Measurements from ENCODE around the gene ZNF91.
A peak's percentile ranks its signal among the peaks of the same experiment; 100 is the strongest.
"Not testable (repeated sequence)": the region's sequence is repeated elsewhere in the genome, so short reads cannot be mapped to it uniquely, and the experiment has no call there.

The ZNF91 gene

GRCh38 chr19:23377276-23377675 lies 18.0 kb downstream of the ZNF91 start:
- Histone ChIP-seq H3K36me3 (ENCODE audit: control insufficient read depth, insufficient read depth, low read length) (peaks cover 64% of the 10 kb centered on the region), H3K4me1 (ENCODE audit: control insufficient read depth, insufficient read depth, low read length) (no peaks in the 10 kb centered on the region), H3K4me3 (ENCODE audit: low read depth, low read length) (no peak overlapping the region; the same call in 1 of the 2 replicates), H3K27ac (ENCODE audit: low read depth, low read length) (no peak overlapping the region), H3K9me3 (ENCODE audit: control insufficient read depth, insufficient read depth, low read depth, low read length) (peaks cover 59% of the 10 kb centered on the region), H3K9ac (ENCODE audit: low read length) (no peak overlapping the region), H3K27me3 (ENCODE audit: control insufficient read depth, insufficient read depth, low read length) (no peaks in the 10 kb centered on the region)

GRCh38 chr19:23366437-23366836 lies 28.8 kb downstream of the ZNF91 start:
- H3K9me3 ChIP-seq (ENCODE audit: control insufficient read depth, insufficient read depth, low read depth, low read length) = peaks cover 70% of the 10 kb centered on the region
- no peaks in the 10 kb centered on the region for H3K4me1 ChIP-seq (ENCODE audit: control insufficient read depth, insufficient read depth, low read length)
- H3K9ac ChIP-seq (ENCODE audit: low read length) = no peak overlapping the region
- no peak overlapping the region for H3K27ac ChIP-seq (ENCODE audit: low read depth, low read length)
- no peak overlapping the region for H3K4me3 ChIP-seq (ENCODE audit: low read depth, low read length)
- H3K36me3 ChIP-seq (ENCODE audit: control insufficient read depth, insufficient read depth, low read length) = peaks cover 68% of the 10 kb centered on the region
- no peaks in the 10 kb centered on the region for H3K27me3 ChIP-seq (ENCODE audit: control insufficient read depth, insufficient read depth, low read length)

GRCh38 chr19:23366031-23366430 lies 29.2 kb downstream of the ZNF91 start:
- not testable (repeated sequence) for H3K9ac ChIP-seq (ENCODE audit: low read length); H3K4me3 ChIP-seq (ENCODE audit: low read depth, low read length); H3K27ac ChIP-seq (ENCODE audit: low read depth, low read length); H3K4me1 ChIP-seq (ENCODE audit: control insufficient read depth, insufficient read depth, low read length); H3K27me3 ChIP-seq (ENCODE audit: control insufficient read depth, insufficient read depth, low read length)
- H3K9me3 ChIP-seq (ENCODE audit: control insufficient read depth, insufficient read depth, low read depth, low read length) = peaks cover 71% of the 10 kb centered on the region
- H3K36me3 ChIP-seq (ENCODE audit: control insufficient read depth, insufficient read depth, low read length) = peaks cover 64% of the 10 kb centered on the region

- no peak overlapping the region for H3K4me3 ChIP-seq (ENCODE audit: low read depth, low read length)
- peaks cover 56% of the 10 kb centered on the region for H3K36me3 ChIP-seq (ENCODE audit: control insufficient read depth, insufficient read depth, low read length)
- H3K27me3 ChIP-seq (ENCODE audit: control insufficient read depth, insufficient read depth, low read length) = no peaks in the 10 kb centered on the region
- no peak overlapping the region for H3K9ac ChIP-seq (ENCODE audit: low read length)
- no peaks in the 10 kb centered on the region for H3K4me1 ChIP-seq (ENCODE audit: control insufficient read depth, insufficient read depth, low read length)
- H3K27ac ChIP-seq (ENCODE audit: low read depth, low read length) = no peak overlapping the region
- H3K9me3 ChIP-seq (ENCODE audit: control insufficient read depth, insufficient read depth, low read depth, low read length) = peaks cover 68% of the 10 kb centered on the region
Measured at GRCh38 chr19:23365222-23365621, 30.0 kb downstream of the ZNF91 start.

- H3K27ac ChIP-seq (ENCODE audit: low read depth, low read length); H3K27me3 ChIP-seq (ENCODE audit: control insufficient read depth, insufficient read depth, low read length); H3K4me1 ChIP-seq (ENCODE audit: control insufficient read depth, insufficient read depth, low read length); H3K9ac ChIP-seq (ENCODE audit: low read length): not testable (repeated sequence)
- peaks cover 49% of the 10 kb centered on the region for H3K36me3 ChIP-seq (ENCODE audit: control insufficient read depth, insufficient read depth, low read length)
- H3K4me3 ChIP-seq (ENCODE audit: low read depth, low read length) = peak overlapping the region; percentile 4; the same call in 1 of the 2 replicates
- peaks cover 76% of the 10 kb centered on the region for H3K9me3 ChIP-seq (ENCODE audit: control insufficient read depth, insufficient read depth, low read depth, low read length)
Measured at GRCh38 chr19:23361843-23362242, 33.4 kb downstream of the ZNF91 start.

GRCh38 chr19:23351806-23352205 lies 43.5 kb downstream of the ZNF91 start:
- Histone ChIP-seq H3K9ac (ENCODE audit: low read length) (no peak overlapping the region), H3K27me3 (ENCODE audit: control insufficient read depth, insufficient read depth, low read length) (no peaks in the 10 kb centered on the region), H3K36me3 (ENCODE audit: control insufficient read depth, insufficient read depth, low read length) (peaks cover 49% of the 10 kb centered on the region), H3K27ac (ENCODE audit: low read depth, low read length) (no peak overlapping the region), H3K4me3 (ENCODE audit: low read depth, low read length) (no peak overlapping the region), H3K9me3 (ENCODE audit: control insufficient read depth, insufficient read depth, low read depth, low read length) (peaks cover 86% of the 10 kb centered on the region), H3K4me1 (ENCODE audit: control insufficient read depth, insufficient read depth, low read length) (no peaks in the 10 kb centered on the region)

GRCh38 chr19:23346696-23347095 lies 48.6 kb downstream of the ZNF91 start:
- Histone ChIP-seq H3K36me3 (ENCODE audit: control insufficient read depth, insufficient read depth, low read length) (peaks cover 59% of the 10 kb centered on the region), H3K9me3 (ENCODE audit: control insufficient read depth, insufficient read depth, low read depth, low read length) (peaks cover 82% of the 10 kb centered on the region)

GRCh38 chr19:23345838-23346237 lies 49.4 kb downstream of the ZNF91 start:
- peaks cover 79% of the 10 kb centered on the region for H3K9me3 ChIP-seq (ENCODE audit: control insufficient read depth, insufficient read depth, low read depth, low read length)
- H3K27me3 ChIP-seq (ENCODE audit: control insufficient read depth, insufficient read depth, low read length) = no peaks in the 10 kb centered on the region
- peaks cover 57% of the 10 kb centered on the region for H3K36me3 ChIP-seq (ENCODE audit: control insufficient read depth, insufficient read depth, low read length)
- no peaks in the 10 kb centered on the region for H3K4me1 ChIP-seq (ENCODE audit: control insufficient read depth, insufficient read depth, low read length)
- no peak overlapping the region for H3K9ac ChIP-seq (ENCODE audit: low read length)
- no peak overlapping the region for H3K27ac ChIP-seq (ENCODE audit: low read depth, low read length)
- H3K4me3 ChIP-seq (ENCODE audit: low read depth, low read length) = no peak overlapping the region

More at GRCh38 chr19:23346696-23347095, 48.6 kb downstream of the ZNF91 start:
- no peak overlapping the region for H3K27ac ChIP-seq (ENCODE audit: low read depth, low read length)
- H3K4me1 ChIP-seq (ENCODE audit: control insufficient read depth, insufficient read depth, low read length) = no peaks in the 10 kb centered on the region
- no peak overlapping the region for H3K9ac ChIP-seq (ENCODE audit: low read length)
- H3K4me3 ChIP-seq (ENCODE audit: low read depth, low read length) = no peak overlapping the region
- no peaks in the 10 kb centered on the region for H3K27me3 ChIP-seq (ENCODE audit: control insufficient read depth, insufficient read depth, low read length)

GRCh38 chr19:23343434-23344010 lies 51.7 kb downstream of the ZNF91 start:
- Histone ChIP-seq H3K27me3 (ENCODE audit: control insufficient read depth, insufficient read depth, low read length) (no peaks in the 10 kb centered on the region), H3K27ac (ENCODE audit: low read depth, low read length) (no peak overlapping the region), H3K36me3 (ENCODE audit: control insufficient read depth, insufficient read depth, low read length) (peaks cover 42% of the 10 kb centered on the region), H3K4me3 (ENCODE audit: low read depth, low read length) (no peak overlapping the region), H3K4me1 (ENCODE audit: control insufficient read depth, insufficient read depth, low read length) (no peaks in the 10 kb centered on the region), H3K9me3 (ENCODE audit: control insufficient read depth, insufficient read depth, low read depth, low read length) (peaks cover 76% of the 10 kb centered on the region), H3K9ac (ENCODE audit: low read length) (no peak overlapping the region)

- Histone ChIP-seq H3K9ac (ENCODE audit: low read length) (no peak overlapping the region), H3K4me3 (ENCODE audit: low read depth, low read length) (no peak overlapping the region), H3K27ac (ENCODE audit: low read depth, low read length) (no peak overlapping the region), H3K4me1 (ENCODE audit: control insufficient read depth, insufficient read depth, low read length) (no peaks in the 10 kb centered on the region), H3K27me3 (ENCODE audit: control insufficient read depth, insufficient read depth, low read length) (peaks cover 8% of the 10 kb centered on the region; the same call in 1 of the 2 replicates), H3K9me3 (ENCODE audit: control insufficient read depth, insufficient read depth, low read depth, low read length) (peaks cover 27% of the 10 kb centered on the region; the same call in 1 of the 2 replicates), H3K36me3 (ENCODE audit: control insufficient read depth, insufficient read depth, low read length) (no peaks in the 10 kb centered on the region)
Measured at GRCh38 chr19:23328211-23328610, 67.1 kb downstream of the ZNF91 start.

GRCh38 chr19:23321953-23322549 lies 73.2 kb downstream of the ZNF91 start:
- Histone ChIP-seq H3K27me3 (ENCODE audit: control insufficient read depth, insufficient read depth, low read length) (peaks cover 13% of the 10 kb centered on the region; the same call in 1 of the 2 replicates), H3K4me3 (ENCODE audit: low read depth, low read length) (no peak overlapping the region), H3K9me3 (ENCODE audit: control insufficient read depth, insufficient read depth, low read depth, low read length) (peaks cover 31% of the 10 kb centered on the region; the same call in 1 of the 2 replicates), H3K27ac (ENCODE audit: low read depth, low read length) (no peak overlapping the region), H3K4me1 (ENCODE audit: control insufficient read depth, insufficient read depth, low read length) (no peaks in the 10 kb centered on the region), H3K9ac (ENCODE audit: low read length) (no peak overlapping the region), H3K36me3 (ENCODE audit: control insufficient read depth, insufficient read depth, low read length) (no peaks in the 10 kb centered on the region)

Data from HUES6 (cell line).